Keratinocyte (primary cell): ENCODE measurements around the gene R3HDM4. TPM values are rescaled to one million over a fixed set of nuclear protein-coding genes. Genes with fewer than 3 reads are reported as not detected.

ENCODE experiments used
- DNase-seq: peaks from one replicate; pipeline ENCODE4 v3.0.0-alpha.2; 2011; ENCODE audit warnings: low read depth, missing footprints, low spot score
- FAIRE-seq: peaks from 2 replicates; lab custom pipeline; 2011; peaks lifted over from hg19 to GRCh38; lab: Jason Lieb, UNC
- H2AFZ ChIP-seq: 2 replicates; pipeline ENCODE4 v1.6.0; 2012; ENCODE audit warnings: low read length, control low read depth, inconsistent platforms; ENCODE audit not compliant: control insufficient read depth
- H3K27ac ChIP-seq: 2 replicates; pipeline ENCODE4 v1.5.1; 2011; ENCODE audit warnings: low read length; ENCODE audit not compliant: control insufficient read depth, insufficient read depth
- H3K27me3 ChIP-seq: 3 replicates; pipeline ENCODE4 v1.6.0; 2011; ENCODE audit warnings: low read length; ENCODE audit not compliant: control insufficient read depth, insufficient read depth; ENCODE audit errors: extremely low read depth
- H3K36me3 ChIP-seq, 2 experiments: 2 replicates in 1 of 2; 3 replicates in 1 of 2; pipeline ENCODE4 v1.5.1; 2011; ENCODE audit warnings: low read length in 2 of 2, mild to moderate bottlenecking in 1 of 2; ENCODE audit not compliant: control insufficient read depth in 2 of 2, insufficient read depth in 2 of 2; ENCODE audit errors: extremely low read depth in 1 of 2
- H3K4me1 ChIP-seq: 3 replicates; pipeline ENCODE4 v1.5.1; 2011; ENCODE audit warnings: low read length; ENCODE audit not compliant: control insufficient read depth, insufficient read depth; ENCODE audit errors: extremely low read depth
- H3K4me2 ChIP-seq: 3 replicates; pipeline ENCODE4 v1.6.0; 2011; ENCODE audit warnings: low read depth, low read length; ENCODE audit not compliant: control insufficient read depth, insufficient read depth; ENCODE audit errors: extremely low read depth
- H3K4me3 ChIP-seq, 3 experiments: fragments of 200-600 bp in 1 of 3; sonication (generic) in 1 of 3; 2 replicates in 2 of 3; 3 replicates in 1 of 3; pipeline ENCODE4 v1.5.1; 2011 to 2016; ENCODE audit warnings: low read length in 3 of 3, mild to moderate bottlenecking in 3 of 3, control low read depth in 2 of 3, inconsistent platforms in 1 of 3, low read depth in 1 of 3, mixed read lengths in 1 of 3, mixed run types in 1 of 3, moderate library complexity in 1 of 3; ENCODE audit not compliant: control insufficient read depth in 2 of 3, insufficient read depth in 2 of 3; ENCODE audit errors: extremely low read depth in 1 of 3
- H3K79me2 ChIP-seq: 2 replicates; pipeline ENCODE4 v1.6.0; 2012; ENCODE audit warnings: low read length; ENCODE audit not compliant: control insufficient read depth, insufficient read depth
- H3K9ac ChIP-seq: 3 replicates; pipeline ENCODE4 v1.6.0; 2011; ENCODE audit warnings: low read length; ENCODE audit not compliant: control insufficient read depth, insufficient read depth; ENCODE audit errors: extremely low read depth
- H3K9me1 ChIP-seq: 3 replicates; pipeline ENCODE4 v1.6.0; 2011; ENCODE audit warnings: low read length; ENCODE audit not compliant: control insufficient read depth, insufficient read depth; ENCODE audit errors: extremely low read depth
- H3K9me3 ChIP-seq: 2 replicates; pipeline ENCODE4 v1.5.1; 2012; ENCODE audit warnings: low read depth, low read length; ENCODE audit not compliant: control insufficient read depth
- H4K20me1 ChIP-seq: 3 replicates; pipeline ENCODE4 v1.6.0; 2011; ENCODE audit warnings: low read length; ENCODE audit not compliant: control insufficient read depth, insufficient read depth; ENCODE audit errors: extremely low read depth
- CTCF ChIP-seq, 3 experiments: IDR thresholded peaks in 1 of 3; conservative IDR thresholded peaks in 1 of 3; optimal IDR thresholded peaks in 1 of 3; 2 replicates in 2 of 3; 3 replicates in 1 of 3; pipeline versions ENCODE3 to v1.5.1; 2011; ENCODE audit warnings: low read length in 3 of 3, mild to moderate bottlenecking in 3 of 3, moderate library complexity in 2 of 3, control low read depth in 1 of 3, inconsistent platforms in 1 of 3; ENCODE audit not compliant: insufficient read depth in 2 of 3; ENCODE audit errors: extremely low read depth in 1 of 3
- EZH2 ChIP-seq: IDR thresholded peaks from one replicate; pipeline ENCODE4 v1.6.1; 2012; ENCODE audit warnings: inconsistent platforms, mild to moderate bottlenecking, low read length, moderate library complexity
- dilution Hi-C: fragments of 300-500 bp; cut with MboI; formaldehyde crosslinking; loops from one replicate; pipeline ENCODE4 v1.7.0; 2020; ENCODE audit warnings: low sequenced_read_pairs; ENCODE audit not compliant: extremely low pct_ligation_motif_present
- polyA plus RNA-seq, 5 experiments: library from polyadenylated mRNA; depleted of rRNA in 3 of 5; stranded (reverse) in 3 of 5; stranded (forward) in 1 of 5; unstranded in 1 of 5; fragments of >200 nt; gene quantifications; 1 replicate in 1 of 5; 2 replicates in 3 of 5; 3 replicates in 1 of 5; pipeline versions ENCODE4 v1.2.1 to v1.2.3, GENCODE V29; 2011 to 2012; ENCODE audit warnings: missing spikeins in 2 of 5, low read depth in 1 of 5, low replicate concordance in 1 of 5

Gene R3HDM4
- polyA plus RNA-seq, 1 donor (not counting 4 experiments of a cell fraction or from before 2014, with no cell fraction given): 33.5 TPM

- Histone ChIP-seq H3K79me2 (no peaks in the 10 kb centered on the region), H3K9ac (no peak overlapping the region), H3K4me2 (no peak overlapping the region), H3K4me1 (peaks cover 6% of the 10 kb centered on the region), H4K20me1 (peaks cover 2% of the 10 kb centered on the region), H2AFZ (no peak overlapping the region), H3K27me3 (no peaks in the 10 kb centered on the region), H3K27ac (no peak overlapping the region), H3K36me3 (peaks cover 9 to 14% of the 10 kb centered on the region in 2 experiments), H3K9me1 (no peaks in the 10 kb centered on the region), H3K4me3 (no peak overlapping the region), H3K9me3 (no peaks in the 10 kb centered on the region)
- dilution Hi-C loops: no loop called here
- TF ChIP-seq CTCF (optimal IDR thresholded peaks at IDR 0.05 in 1 of 3, IDR thresholded peaks at IDR 0.05 in 1 of 3, conservative IDR thresholded peaks at IDR 0.05 in 1 of 3; ENCODE audit: extremely low read depth in 1 of 3, insufficient read depth in 2 of 3, low read length in 3 of 3) (no peak), EZH2 (no peak)
- FAIRE-seq (no peak), DNase-seq (no peak)
Observed at GRCh38 chr19:887072-887471, 25.9 kb downstream of the R3HDM4 start.

- Histone ChIP-seq H3K79me2 (no peaks in the 10 kb centered on the region), H4K20me1 (peaks cover 2% of the 10 kb centered on the region)
- TF ChIP-seq EZH2 (no peak), CTCF (optimal IDR thresholded peaks at IDR 0.05 in 1 of 3, IDR thresholded peaks at IDR 0.05 in 1 of 3, conservative IDR thresholded peaks at IDR 0.05 in 1 of 3; ENCODE audit: extremely low read depth in 1 of 3, insufficient read depth in 2 of 3, low read length in 3 of 3) (no peak)
Observed at GRCh38 chr19:885536-886224, 27.3 kb downstream of the R3HDM4 start.

More at GRCh38 chr19:885536-886224, 27.3 kb downstream of the R3HDM4 start:
- no peak overlapping the region for H3K9ac ChIP-seq
- H3K27ac ChIP-seq: no peak overlapping the region
- H3K36me3 ChIP-seq: peaks cover 17 to 18% of the 10 kb centered on the region in 2 experiments
- no peaks in the 10 kb centered on the region for H3K27me3 ChIP-seq
- dilution Hi-C loops: no loop called here
- no peak for FAIRE-seq
- no peaks in the 10 kb centered on the region for H3K9me3 ChIP-seq
- DNase-seq: no peak
- H3K4me1 ChIP-seq: peaks cover 6% of the 10 kb centered on the region
- no peak overlapping the region for H2AFZ ChIP-seq
- no peaks in the 10 kb centered on the region for H3K9me1 ChIP-seq
- H3K4me3 ChIP-seq: no peak overlapping the region
- no peak overlapping the region for H3K4me2 ChIP-seq
